MM.1S (cell line): ENCODE measurements around the gene RIPOR2.

Source experiments
- DNase-seq: peaks from one replicate; pipeline ENCODE4 v3.0.0-alpha.2; 2015
- H2AFZ ChIP-seq: fragments of 300-600 bp; sonication (generic); 2 replicates; pipeline ENCODE4 v1.6.0; 2016; ENCODE audit warnings: antibody characterized with exemption, low read length
- H3F3A ChIP-seq: fragments of 300-600 bp; sonication (generic); 2 replicates; pipeline ENCODE4 v1.6.1; 2016; ENCODE audit warnings: mild to moderate bottlenecking, antibody characterized with exemption, low read length, moderate library complexity, mixed read lengths; ENCODE audit not compliant: insufficient read depth
- H3K27ac ChIP-seq: fragments of 300-600 bp; sonication (generic); 2 replicates; pipeline ENCODE4 v1.5.1; 2016; ENCODE audit warnings: mild to moderate bottlenecking, low read length
- H3K27me3 ChIP-seq: fragments of 300-600 bp; sonication (generic); replicated peaks from 2 replicates; pipeline ENCODE4 v1.6.0; 2016; ENCODE audit warnings: low read length; ENCODE audit not compliant: insufficient read depth
- H3K36me3 ChIP-seq: fragments of 300-600 bp; sonication (generic); replicated peaks from 2 replicates; pipeline ENCODE4 v1.6.1; 2016; ENCODE audit warnings: mild to moderate bottlenecking, low read length, mixed read lengths; ENCODE audit not compliant: insufficient read depth
- H3K4me1 ChIP-seq: fragments of 300-600 bp; sonication (generic); 2 replicates; pipeline ENCODE4 v1.6.1; 2016; ENCODE audit warnings: low read length, mixed read lengths
- H3K4me2 ChIP-seq: fragments of 300-600 bp; sonication (generic); 2 replicates; pipeline ENCODE4 v1.6.0; 2016; ENCODE audit warnings: low read depth, low read length
- H3K4me3 ChIP-seq: fragments of 300-600 bp; sonication (generic); 2 replicates; pipeline ENCODE4 v1.5.1; 2016; ENCODE audit warnings: low read length, mixed read lengths
- H3K79me2 ChIP-seq: fragments of 300-600 bp; sonication (generic); 2 replicates; pipeline ENCODE4 v1.6.1; 2016; ENCODE audit warnings: mixed run types, low read length, mixed read lengths
- H3K9ac ChIP-seq: fragments of 300-600 bp; sonication (generic); 2 replicates; pipeline ENCODE4 v1.6.1; 2016; ENCODE audit warnings: low read length, mixed read lengths
- H3K9me2 ChIP-seq: fragments of 300-600 bp; sonication (generic); replicated peaks from 2 replicates; pipeline ENCODE4 v1.6.1; 2016; ENCODE audit warnings: mild to moderate bottlenecking, low read length, mixed read lengths; ENCODE audit not compliant: insufficient read depth
- H3K9me3 ChIP-seq: fragments of 300-600 bp; sonication (generic); replicated peaks from 2 replicates; pipeline ENCODE4 v1.6.1; 2016; ENCODE audit warnings: mild to moderate bottlenecking, low read length, mixed read lengths; ENCODE audit not compliant: insufficient read depth
- H4K20me1 ChIP-seq: fragments of 300-600 bp; sonication (generic); 2 replicates; pipeline ENCODE4 v1.6.1; 2016; ENCODE audit warnings: mild to moderate bottlenecking, low read length, moderate library complexity, mixed read lengths; ENCODE audit not compliant: insufficient read depth
- EZH2 ChIP-seq: fragments of 300-600 bp; sonication (generic); optimal IDR thresholded peaks from 2 replicates; pipeline ENCODE3; 2017; ENCODE audit warnings: low read depth, mild to moderate bottlenecking, antibody characterized with exemption, low read length, mixed read lengths
- EZH2phosphoT487 ChIP-seq: fragments of 300-600 bp; sonication (generic); IDR thresholded peaks from 2 replicates; pipeline ENCODE4 v1.6.1; 2018; ENCODE audit warnings: antibody characterized with exemption, low read length
- TF ChIP-seq, protein P1 (sequence below): fragments of 300-600 bp; sonication (generic); IDR thresholded peaks from 2 replicates; pipeline ENCODE4 v1.5.1; 2016; ENCODE audit warnings: antibody characterized with exemption, low read length, mixed read lengths

Gene RIPOR2

DNA sequence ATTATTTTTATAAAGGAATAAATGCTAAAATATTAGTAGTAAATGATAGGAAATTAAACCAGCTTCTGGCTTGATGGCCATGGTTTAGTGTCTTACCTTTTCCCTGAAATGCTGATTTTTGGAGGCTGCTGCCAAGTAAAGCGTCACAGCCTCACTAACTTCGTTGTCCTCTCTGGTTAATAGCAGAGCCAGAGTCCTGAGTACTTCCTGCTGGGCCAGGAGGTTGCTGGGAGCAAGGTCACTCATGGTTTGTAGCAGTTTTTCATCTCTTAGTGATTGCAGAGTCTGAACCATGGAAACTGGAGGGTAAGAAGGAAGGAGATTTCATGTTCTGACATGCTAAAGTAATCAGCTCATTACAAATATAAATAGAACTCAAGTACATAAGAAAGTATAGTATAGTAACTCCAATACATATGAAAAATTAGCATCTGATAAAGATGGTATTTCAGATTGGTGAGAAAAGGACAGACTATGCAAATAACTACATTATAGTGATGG, 110.6 kb downstream of the RIPOR2 start:
- no peaks in the 10 kb centered on the region for H3K4me1 ChIP-seq
- H3K4me3 ChIP-seq = no peak overlapping the region
- H3K27me3 ChIP-seq = no peaks in the 10 kb centered on the region
- no peaks in the 10 kb centered on the region for H3K79me2 ChIP-seq
- TF ChIP-seq EZH2 (no peak), EZH2phosphoT487 (no peak)
- TF ChIP-seq, protein P1, sequence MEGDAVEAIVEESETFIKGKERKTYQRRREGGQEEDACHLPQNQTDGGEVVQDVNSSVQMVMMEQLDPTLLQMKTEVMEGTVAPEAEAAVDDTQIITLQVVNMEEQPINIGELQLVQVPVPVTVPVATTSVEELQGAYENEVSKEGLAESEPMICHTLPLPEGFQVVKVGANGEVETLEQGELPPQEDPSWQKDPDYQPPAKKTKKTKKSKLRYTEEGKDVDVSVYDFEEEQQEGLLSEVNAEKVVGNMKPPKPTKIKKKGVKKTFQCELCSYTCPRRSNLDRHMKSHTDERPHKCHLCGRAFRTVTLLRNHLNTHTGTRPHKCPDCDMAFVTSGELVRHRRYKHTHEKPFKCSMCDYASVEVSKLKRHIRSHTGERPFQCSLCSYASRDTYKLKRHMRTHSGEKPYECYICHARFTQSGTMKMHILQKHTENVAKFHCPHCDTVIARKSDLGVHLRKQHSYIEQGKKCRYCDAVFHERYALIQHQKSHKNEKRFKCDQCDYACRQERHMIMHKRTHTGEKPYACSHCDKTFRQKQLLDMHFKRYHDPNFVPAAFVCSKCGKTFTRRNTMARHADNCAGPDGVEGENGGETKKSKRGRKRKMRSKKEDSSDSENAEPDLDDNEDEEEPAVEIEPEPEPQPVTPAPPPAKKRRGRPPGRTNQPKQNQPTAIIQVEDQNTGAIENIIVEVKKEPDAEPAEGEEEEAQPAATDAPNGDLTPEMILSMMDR = no peak
- H3K27ac ChIP-seq = no peak overlapping the region
- no peak overlapping the region for H2AFZ ChIP-seq
- no peaks in the 10 kb centered on the region for H3F3A ChIP-seq
- H3K9me2 ChIP-seq = no peaks in the 10 kb centered on the region
- no peak overlapping the region for H3K9ac ChIP-seq
- no peak for DNase-seq
- H3K9me3 ChIP-seq = no peaks in the 10 kb centered on the region
- H3K4me2 ChIP-seq = no peak overlapping the region
- no peaks in the 10 kb centered on the region for H4K20me1 ChIP-seq
- H3K36me3 ChIP-seq = no peaks in the 10 kb centered on the region

DNA sequence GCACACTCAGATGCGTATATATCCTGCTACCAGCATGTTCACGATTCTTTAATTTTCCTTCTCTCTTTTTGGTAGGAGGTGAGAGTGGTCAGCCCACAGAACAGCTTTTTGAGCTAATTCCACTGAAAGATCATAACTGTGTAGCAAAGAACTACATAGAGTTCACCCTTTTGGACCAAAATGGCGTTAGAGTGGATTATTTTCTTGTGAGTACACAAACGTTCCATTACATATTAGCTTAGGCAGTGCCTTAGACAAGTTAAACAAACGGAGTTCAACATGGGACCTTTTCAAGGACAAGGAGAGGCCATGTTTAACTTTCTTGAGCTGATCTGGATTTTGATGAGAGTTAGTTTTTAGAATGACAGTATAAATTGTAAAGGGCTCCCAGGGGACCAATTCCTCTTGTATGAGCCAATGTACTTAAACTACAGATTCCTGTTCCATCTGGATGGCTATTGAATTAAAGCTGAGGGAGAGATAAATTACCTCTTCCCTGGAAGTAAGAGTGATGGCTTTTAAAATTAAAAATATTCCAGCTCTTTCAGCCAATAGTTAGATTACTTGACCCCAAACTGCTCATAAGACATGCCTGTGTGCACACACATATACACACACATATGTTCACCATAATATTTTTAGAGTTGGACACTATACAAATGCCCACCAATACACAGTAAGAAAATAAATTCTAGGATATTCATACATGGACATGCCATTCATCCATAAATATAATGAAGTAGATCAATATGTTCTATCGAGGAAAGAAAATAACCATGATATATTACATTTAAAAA, 111.4 kb downstream of the RIPOR2 start:
- H3K36me3 ChIP-seq = no peaks in the 10 kb centered on the region
- no peak overlapping the region for H3K4me2 ChIP-seq
- no peaks in the 10 kb centered on the region for H3K9me2 ChIP-seq
- no peak overlapping the region for H3K4me3 ChIP-seq
- H3K27me3 ChIP-seq = no peaks in the 10 kb centered on the region
- DNase-seq = no peak
- no peaks in the 10 kb centered on the region for H3F3A ChIP-seq
- TF ChIP-seq EZH2phosphoT487 = no peak
- H2AFZ ChIP-seq = no peak overlapping the region
- H3K9ac ChIP-seq = no peak overlapping the region
- H3K79me2 ChIP-seq = no peaks in the 10 kb centered on the region
- no peaks in the 10 kb centered on the region for H3K4me1 ChIP-seq
- no peaks in the 10 kb centered on the region for H4K20me1 ChIP-seq
- H3K9me3 ChIP-seq = no peaks in the 10 kb centered on the region
- no peak overlapping the region for H3K27ac ChIP-seq

DNA sequence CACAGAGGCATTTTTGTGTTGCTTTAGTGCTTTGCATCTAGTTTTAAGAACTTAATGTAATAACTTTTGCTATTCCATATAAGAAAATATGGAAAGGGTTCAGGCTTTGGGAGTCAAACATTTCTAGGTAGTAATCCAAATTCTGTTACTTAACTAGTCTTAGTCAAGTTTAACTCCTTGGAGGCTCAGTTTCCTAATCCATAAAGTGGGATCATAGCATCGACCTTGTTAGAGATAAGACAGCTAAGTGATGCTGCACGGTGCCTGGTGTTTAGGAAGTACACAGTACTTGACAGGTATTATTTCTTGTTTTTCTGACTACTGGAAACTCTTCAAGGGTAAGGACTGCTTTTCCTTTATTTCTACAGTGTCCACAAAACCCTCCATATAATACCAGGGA, 112.6 kb downstream of the RIPOR2 start:
- Histone ChIP-seq H4K20me1 (no peaks in the 10 kb centered on the region), H3K9ac (no peak overlapping the region), H3K36me3 (no peaks in the 10 kb centered on the region), H2AFZ (no peak overlapping the region), H3K4me2 (no peak overlapping the region), H3K4me3 (no peak overlapping the region), H3K27me3 (no peaks in the 10 kb centered on the region), H3K27ac (no peak overlapping the region), H3K79me2 (no peaks in the 10 kb centered on the region), H3K9me3 (no peaks in the 10 kb centered on the region), H3K9me2 (no peaks in the 10 kb centered on the region), H3F3A (no peaks in the 10 kb centered on the region), H3K4me1 (no peaks in the 10 kb centered on the region)
- DNase-seq = no peak
- no peak for TF ChIP-seq EZH2phosphoT487
- TF ChIP-seq, protein P1 = no peak
- no peak for TF ChIP-seq EZH2

DNA sequence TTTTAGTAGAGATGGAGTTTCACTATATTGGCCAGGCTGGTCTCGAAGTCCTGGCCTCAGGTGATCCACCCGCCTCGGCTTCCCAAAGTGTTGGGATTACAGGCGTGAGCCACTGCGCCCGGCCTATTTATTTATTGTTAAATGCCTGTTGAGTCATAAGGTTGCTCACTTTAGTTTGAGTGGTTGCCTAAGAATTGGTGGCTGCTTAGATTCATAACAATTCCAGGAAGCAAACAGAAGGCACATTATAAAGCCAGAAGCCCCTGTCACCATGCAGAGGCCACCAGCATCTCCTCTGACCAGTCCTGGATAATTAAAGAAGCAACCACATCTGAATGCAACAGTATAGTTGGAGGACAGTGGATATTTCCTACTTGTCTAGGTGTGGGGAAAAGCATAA, 113.1 kb downstream of the RIPOR2 start:
- H3K4me1 ChIP-seq = no peaks in the 10 kb centered on the region

More for the DNA sequence above, 113.1 kb downstream of the RIPOR2 start:
- Histone ChIP-seq H3K9me2 (no peaks in the 10 kb centered on the region), H3K79me2 (no peaks in the 10 kb centered on the region), H3K36me3 (no peaks in the 10 kb centered on the region), H3K27me3 (no peaks in the 10 kb centered on the region), H3F3A (no peaks in the 10 kb centered on the region), H4K20me1 (no peaks in the 10 kb centered on the region), H3K4me3 (no peak overlapping the region), H3K4me2 (no peak overlapping the region), H2AFZ (no peak overlapping the region), H3K27ac (no peak overlapping the region), H3K9ac (no peak overlapping the region), H3K9me3 (no peaks in the 10 kb centered on the region)
- TF ChIP-seq EZH2 (no peak), EZH2phosphoT487 (no peak)
- TF ChIP-seq, protein P1 = no peak
- DNase-seq = no peak
